NCI-H1436 (cell line): Measurements from ENCODE around the gene ANGPTL8.

Experiments used
- DNase-seq: peaks from one replicate; lab custom pipeline; 2025; lab: John Stamatoyannopoulos, UW

Gene ANGPTL8

DNA sequence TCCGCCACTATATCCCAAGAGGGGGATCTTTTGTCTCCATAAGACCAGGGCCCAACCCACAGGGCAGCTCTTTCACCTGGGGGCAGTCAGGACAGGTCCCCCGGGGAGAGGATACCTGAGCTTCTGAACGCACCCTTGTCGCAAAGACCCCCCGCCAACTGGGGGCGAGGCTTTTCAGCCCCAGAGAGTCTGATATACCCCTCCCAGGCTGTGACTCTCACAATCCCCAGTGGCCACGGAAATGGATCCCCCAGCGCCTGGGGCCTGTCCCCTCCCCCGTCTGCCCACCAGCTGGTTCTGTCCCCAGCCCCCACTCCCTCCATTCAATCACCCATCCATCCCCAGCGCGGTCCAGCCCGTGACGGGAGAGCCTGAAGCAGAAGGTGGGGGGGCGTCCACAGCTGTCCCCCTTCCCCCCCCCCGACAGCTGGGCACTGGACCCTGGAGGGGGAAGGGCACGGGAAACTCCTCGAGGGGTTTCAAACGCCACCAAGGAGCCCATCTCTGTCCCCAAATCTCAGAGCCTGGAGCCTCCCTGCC is 22.1 kb downstream of the ANGPTL8 start:
- no peak for DNase-seq

DNA sequence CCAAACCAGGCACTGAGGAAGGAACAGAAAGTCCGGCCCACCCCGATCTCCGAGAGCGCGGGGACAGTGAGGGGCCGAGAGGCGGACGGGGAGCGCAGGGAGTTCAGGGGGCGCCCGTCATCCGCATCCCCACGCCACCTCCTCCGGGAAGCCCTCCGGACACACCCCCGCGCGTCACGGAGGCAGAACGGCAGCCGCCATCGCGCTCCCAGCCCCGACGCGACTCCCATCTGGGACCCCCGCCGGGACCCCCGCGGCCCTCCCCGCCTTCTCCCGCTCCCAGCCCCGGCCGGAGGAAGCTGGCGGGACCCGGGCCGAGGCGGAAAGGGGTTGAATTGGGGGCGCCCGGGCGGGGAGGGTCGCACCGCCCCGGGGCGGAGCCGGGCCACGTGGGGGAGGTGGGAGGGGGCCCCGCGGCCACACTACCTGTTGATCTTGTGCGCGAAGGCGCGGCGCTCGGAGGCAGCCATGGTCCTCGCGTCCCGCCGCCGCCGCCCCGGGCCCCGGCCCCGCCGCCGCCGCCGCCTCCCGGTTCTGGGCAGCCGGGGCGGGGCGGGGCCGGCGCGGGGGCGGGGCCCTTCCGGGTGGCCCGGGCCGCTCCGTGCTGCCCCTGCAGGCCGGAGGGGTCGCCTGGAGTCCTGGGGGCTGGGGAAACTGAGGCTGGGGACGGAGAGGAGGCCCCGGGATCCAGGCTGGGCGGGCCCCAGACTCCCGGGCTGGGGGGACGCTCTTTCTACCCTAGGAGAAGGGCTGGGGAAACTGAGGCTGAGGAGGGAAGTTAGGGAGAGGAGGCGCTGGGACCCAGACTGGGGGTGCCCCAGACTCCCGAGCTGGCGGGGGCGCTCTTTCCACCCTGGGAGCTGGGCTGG is 22.8 kb downstream of the ANGPTL8 start, which contains the start of gene DOCK6:
Gene DOCK6, minus strand, starts transcription at position 554 of the 869 bp plus-strand sequence. Its CDS starts 84 bp downstream, at position 470.
- DNase-seq = no peak

DNA sequence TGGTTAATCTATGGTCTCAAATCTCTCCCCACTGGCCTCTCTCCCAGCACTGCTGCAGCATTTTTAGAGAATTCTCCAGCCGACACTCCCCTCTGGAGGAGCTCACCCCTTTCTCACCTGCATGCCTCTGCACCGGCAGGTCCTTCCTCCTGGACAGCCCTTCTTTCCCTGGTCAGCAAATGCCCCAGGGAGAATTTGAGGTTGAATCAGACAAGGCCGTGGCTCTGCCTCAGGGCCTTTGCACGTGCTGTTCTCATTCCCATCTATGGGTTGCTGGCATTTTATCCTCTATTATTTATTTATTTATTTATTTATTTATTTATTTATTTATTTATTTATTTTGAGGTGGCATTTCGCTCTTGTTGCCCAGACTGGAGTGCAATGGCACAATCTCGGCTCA is 24.3 kb downstream of the ANGPTL8 start:
- no peak for DNase-seq

DNA sequence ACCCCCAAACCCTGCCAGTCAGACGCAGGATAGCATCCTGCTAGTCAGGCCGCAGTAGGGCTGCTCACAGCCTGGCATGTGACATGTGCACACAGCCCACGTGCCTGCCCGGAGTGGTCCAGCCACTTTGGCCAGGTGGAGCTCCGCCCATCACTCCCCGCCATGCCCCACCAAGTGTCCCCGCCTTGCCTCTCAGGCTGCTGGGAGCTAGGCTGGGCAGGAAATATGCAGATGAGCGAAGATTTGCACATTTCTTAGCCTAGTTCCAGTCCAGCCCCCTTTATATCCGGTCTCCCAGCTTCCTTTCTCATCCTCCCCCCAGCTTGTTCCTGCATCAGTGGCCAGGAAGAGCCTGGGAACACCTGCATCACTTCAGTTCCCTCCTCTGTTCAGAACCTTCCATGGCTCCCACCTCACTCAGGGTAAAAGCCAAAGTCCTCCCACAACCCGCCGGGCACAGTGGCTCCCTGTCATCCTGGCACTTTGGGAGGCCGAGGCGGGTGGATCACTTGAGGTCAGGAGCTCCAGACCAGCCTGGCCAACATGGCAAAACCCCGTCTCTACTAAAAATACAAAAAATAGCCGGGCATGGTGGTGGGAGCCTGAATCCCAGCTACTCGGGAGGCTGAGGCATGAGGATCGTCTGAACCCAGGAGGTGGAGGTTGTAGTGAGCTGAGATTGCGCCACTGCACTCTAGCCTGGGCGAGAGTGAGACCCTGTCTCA is 25.2 kb downstream of the ANGPTL8 start:
- no peak for DNase-seq

DNA sequence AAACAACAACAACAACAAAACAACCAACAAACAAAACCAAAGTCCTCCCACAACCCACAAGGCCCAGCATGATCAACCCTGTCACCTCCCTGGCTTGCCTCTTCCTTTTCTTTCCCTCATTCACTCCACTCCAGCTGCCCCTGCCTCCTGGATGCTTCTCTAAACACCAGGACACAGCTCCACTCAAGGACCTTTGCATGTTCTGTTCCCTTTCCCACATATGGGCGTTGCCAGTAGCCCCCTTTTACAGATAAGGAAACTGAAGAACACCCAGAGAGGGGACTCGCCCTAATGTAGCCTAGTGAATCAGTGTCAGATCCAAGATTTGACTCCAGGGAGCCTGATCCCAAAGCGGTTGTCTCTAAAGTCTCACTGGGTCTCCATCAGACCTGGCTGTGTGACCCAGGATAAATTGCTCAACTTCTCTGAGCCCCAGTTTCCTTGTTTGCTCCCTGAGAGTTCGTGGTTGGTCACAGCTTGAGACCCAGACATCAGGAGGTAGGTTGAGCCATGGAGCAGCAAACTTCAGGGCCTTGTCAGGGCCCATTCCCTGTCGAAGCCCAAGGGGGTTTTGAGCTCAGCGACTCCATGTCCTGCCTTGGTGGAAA is 25.9 kb downstream of the ANGPTL8 start:
- no peak for DNase-seq

DNA sequence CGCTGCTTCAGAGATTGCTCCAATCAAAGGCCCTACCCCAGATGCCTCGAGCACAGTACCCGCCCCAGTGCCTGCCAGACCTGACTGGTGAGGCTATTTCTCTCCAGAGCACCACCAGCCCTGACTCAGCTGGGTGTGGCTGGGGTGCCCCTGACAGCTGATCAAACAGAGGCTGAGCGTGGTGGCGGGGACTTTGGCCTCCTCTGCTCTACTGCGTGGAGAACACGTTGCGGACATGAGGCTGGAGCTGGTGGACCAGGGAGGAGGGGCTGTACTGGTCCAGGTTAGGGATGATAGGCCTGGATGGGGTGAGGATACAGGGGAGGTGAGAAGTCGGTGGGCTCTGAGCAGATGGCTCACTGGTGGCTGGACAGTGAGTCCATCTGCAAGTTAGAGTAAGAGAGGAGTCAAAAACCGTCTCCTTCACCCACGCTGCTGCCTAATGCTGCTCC is 26.4 kb downstream of the ANGPTL8 start:
- DNase-seq = no peak

DNA sequence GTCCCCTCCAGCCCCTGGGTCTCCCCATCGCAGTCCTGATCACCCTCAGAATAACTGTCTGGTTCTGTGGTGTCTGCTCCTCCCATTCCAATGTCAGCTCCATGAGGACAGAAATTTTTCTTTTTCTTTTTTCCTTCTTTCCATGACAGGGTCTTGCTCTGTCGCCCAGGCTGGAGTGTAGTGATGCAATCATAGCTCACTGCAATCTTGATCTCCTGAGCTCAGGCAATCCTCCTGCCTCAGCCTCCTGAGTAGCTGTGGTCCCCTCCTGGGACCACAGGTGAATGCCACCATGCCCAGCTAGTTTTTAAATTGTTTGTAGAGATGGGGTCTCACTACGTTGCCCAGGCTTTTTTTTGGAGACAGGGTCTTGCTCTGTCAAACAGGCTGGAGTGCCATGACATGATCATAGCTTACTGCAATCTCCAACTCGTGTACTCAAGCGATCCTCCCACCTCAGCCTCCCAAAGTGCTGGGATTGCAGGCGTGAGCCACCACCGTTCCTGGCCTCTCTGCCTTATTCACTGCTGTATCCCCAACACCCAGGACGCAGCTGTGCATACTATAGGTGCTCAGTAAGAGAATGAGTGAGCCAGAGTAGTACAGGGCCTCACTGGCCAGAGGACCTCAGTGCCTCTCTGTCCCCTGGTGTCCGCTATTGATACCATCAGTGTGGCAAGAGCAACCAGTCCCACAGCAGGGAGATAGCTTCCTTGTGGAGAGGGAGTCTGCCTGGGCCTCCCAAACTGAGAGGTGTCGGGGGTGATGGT is 28.1 kb downstream of the ANGPTL8 start:
- no peak for DNase-seq

DNA sequence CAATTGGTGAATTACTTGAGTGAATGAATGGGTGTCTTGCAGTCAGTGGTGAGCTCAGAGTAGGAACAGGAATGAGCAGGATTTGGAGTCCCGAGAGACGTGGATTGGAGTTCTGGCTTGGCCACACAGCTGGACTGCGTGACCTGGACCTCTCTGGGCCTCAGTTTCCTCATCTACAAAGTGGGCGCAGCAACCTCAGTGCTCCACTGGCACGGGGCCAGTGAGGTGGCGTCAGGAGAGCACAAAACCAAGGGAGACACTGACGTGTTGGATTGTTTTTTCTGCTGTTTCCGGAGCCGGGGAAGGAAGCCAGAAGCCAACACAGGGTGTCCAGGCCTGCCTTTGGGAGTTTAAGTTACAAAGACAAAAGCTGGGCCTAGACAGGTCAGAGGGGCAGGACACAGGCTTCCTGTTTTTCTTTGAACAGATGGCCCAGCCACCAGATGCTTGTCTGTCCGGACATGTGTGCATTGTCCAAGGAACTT is 29.4 kb downstream of the ANGPTL8 start:
- no peak for DNase-seq

DNA sequence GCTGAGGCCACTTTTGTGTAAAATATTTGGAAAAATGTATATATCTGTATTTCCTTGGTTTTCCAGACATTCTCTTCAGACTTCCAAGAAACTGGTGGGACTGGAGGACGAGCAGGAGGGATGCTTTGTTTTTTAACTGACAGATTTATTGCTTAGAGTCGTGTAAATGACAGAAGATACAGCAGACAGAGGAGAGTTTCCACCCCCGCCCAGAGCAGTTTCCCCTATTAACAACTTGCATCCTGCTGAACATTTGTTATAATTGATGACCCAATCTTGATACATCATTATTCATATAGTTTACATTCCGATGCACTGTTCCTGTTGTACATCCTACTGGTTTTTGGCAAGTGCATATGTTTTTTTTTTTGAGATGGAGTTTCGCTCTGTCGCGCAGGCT is 30.0 kb downstream of the ANGPTL8 start:
- no peak for DNase-seq

DNA sequence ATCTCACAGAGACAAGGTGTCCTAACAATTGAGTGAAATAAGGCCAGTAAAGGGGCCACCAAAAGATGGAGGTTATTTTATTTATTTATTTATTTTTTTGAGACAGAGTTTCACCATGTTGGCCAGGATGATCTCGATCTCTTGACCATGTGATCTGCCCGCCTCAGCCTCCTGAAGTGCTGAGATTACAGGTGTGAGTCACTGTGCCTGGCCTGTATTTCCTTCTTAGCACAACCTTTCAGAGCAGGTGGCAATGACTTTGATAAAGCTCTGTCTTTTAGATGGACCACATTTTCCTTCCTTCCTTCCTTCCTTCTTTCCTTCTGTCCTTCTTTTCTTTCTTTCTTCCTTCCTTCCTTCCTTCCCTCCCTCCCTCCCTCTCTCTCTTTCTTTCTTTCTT is 33.9 kb downstream of the ANGPTL8 start:
- no peak for DNase-seq

DNA sequence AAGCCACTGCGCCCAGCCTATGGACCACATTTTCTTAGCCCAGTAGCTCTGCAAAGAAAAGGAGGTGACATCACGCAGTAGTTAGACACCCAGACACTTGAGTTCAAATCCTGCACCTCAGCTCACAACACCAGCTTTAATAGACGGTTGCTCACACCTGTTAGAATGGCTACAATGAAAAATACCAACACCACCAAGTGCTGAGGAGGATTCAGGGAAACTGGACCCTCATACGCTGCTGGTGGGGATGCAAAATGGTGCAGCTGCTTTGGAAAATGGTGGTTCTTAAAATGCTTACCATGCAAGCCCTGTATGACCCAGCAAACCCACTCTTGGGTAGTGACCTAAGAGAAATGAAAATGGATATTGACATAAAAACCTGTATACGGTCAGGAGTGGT is 34.6 kb downstream of the ANGPTL8 start:
- DNase-seq = no peak

DNA sequence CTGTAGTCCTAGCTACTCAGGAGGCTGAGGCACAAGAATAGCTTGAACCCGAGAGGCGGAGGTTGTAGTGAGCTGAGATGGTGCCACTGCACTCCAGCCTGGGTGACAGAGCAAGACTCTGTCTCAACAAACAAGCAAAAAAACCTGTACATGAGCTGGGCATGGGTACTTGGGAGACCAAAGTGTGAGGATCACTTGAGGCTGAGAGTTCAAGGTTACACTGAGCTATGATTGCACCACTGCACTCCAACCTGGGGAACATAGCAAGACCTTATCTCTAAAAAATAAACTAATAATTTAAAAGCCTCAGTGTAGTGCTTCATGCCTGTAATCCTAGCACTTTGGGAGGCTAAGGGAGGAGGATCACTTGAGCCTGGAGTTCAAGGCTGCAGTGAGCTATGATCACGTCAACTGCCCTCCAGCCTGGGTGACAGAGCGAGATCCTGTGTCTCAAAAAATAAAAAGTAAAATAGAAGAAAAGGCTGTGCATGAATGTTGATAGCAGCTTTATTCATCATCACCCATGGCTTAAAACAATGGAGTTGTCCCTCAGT is 35.2 kb downstream of the ANGPTL8 start:
- no peak for DNase-seq

DNA sequence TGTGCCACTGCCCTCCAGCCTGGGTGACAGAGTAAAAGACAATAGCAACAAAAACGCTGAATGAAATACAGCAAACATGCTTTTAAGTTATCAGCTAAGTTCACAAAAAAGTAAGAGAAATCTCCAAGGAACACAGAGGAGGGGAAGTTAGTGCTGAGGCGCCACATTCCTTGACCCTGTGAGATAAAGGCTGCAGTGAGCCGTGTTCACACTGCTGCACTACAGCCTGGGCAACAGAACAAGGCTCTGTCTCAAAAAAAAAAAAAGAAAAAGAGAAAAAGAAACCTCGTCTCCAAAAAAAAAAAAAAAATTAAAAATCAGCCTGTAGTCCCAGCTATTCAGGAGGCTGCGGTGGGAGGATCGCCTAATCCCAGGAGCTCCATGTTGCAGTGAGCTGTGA is 39.3 kb downstream of the ANGPTL8 start:
- no peak for DNase-seq

DNA sequence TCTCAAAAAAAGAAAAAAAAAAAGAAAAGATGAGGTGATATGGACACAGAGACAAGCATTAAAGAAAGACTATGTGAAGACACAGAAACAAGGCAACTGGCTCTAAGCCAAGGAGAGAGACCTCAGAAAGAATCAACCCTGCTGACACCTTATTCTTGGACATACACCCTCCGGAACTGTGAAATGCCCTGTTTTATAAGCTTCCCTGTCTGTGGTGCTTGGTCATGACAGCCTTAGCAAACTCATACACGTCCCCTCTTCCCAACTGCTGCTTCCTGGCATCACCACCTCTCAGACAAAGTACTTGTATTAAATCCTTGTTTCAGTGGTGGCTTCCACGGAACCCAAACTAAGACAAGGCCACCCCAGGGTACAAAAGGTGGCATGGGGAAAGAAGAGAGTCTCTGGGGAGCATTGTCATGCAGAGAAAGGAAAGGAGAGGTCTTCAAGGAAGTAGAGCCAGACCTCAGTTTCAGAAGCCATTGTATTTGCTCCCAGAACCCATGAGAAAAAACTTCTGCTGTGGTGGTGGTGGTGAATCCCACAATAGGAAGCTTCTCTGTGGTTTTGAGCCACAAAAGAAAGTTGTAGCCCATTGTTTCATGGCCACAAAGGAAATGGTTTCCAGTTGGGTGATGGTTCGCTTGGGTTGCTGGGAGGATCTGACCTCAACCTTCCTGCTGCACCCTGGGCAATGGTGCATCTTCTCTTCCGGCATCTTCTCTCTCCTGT is 40.3 kb downstream of the ANGPTL8 start:
- DNase-seq = no peak

DNA sequence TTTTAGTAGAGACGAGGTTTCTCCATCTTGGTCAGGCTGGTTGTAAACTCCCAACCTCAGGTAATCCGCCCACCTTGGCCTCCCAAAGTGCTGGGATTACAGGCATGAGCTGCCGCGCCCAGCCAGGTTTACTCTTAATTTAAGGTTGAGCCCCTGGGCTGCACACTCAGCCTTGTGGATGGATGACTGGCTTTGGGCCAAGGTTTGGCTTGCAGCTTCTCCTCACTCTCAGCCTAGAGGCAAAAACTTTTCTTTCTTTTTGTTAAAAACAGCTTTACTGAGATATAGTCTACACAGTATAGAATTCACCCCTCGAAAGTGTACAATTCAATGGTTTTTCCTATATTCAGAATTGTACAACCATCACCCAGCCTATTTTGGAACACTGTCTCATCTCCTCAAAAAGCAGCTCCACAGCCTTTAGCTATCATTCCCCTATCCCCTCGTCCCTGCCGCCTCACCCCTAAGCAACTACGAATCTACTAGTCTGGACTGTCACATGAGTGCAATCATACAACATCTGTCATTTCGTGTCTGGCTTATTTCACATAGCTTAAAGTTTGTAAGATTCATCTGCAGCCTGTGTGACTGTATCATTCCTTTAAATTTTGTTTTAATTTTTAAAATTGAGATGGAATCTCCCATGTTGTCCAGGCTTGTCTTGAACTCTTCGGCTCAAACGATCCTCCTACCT is 42.1 kb downstream of the ANGPTL8 start:
- DNase-seq = no peak

DNA sequence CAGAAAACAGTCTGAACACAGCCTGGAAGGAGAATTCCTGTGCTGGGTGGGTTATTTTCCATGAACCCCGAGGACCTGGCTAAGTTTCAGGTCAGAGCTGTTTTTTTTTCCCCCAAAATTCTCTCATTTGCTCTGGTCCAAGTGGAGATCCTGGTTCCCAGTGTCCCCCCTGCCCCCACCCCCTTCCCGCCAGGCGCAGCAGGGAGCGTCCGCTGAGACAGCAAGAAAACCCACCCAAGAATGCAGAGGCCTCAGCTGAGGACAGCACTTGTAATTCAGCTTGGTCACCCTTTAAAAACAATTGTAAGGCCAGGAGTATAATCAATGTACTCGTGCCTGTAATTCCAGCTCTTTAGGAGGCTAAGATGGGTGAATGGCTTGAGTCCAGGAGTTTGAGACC is 45.1 kb downstream of the ANGPTL8 start:
- DNase-seq = no peak

DNA sequence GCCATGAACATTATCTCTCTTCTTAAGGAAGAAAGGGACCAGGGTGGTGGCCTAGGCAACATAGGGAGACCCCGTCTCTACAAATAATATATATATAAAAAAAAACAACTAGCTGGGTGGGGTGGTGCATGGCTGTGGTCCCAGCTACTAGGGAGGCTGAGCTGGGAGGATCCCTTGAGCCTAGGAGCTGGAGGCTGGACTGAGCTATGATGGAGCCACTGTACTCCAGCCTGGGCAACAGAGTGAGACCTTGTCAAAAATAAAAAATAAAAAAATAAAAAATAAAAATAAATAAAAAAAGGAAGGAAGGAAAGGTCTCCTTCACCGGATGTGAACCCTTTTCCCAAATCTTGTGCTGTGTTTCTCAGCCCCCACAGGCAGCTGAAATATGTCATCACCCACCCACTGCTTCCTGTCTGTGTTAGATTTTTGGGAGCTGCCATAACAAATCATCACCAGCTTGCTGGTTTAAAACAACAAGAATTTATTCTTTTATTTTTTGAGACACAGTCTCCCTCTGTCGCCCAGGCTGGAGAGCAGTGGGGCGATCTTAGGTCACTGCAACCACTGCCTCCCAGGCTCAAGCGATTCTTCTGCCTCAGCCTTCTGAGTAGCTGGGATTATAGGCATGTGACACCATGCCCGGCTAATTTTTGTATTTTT is 47.0 kb downstream of the ANGPTL8 start:
- DNase-seq = no peak

DNA sequence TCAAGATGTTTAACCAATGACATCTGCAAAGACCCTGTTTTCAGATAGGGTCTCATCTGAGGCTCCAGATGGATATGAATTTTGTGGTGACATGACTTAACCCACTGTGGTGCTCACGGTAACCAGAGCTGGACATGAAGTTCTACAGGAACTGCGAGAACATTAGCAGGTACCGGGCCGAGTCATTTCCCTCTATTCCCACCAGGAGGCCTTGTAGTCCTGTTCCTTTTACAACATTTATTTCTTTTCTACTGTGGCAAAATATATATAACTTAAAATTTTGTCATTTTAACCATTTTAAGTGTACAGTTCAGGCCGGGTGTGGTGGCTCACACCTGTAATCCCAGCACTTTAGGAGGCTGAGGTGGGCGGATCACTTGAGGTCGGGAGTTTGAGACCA is 48.9 kb downstream of the ANGPTL8 start:
- DNase-seq = no peak

DNA sequence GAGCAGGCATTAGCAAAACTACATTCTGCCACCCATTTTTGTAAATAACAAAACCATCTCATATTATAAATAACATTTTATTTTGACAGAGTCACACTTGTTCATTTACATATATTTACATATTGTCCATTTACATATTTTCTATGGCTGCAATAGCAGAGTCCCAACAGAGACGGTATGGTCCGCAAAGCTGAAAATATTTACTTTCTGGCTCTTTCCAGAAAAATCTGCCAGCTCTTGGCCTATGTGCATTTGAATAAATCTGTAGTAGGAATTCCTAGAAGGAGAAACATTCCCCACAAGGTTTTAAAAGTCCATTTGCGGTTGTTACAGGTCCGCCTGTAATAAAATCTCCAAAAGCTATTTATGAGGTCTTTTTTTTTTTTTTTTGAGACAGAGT is 50.8 kb downstream of the ANGPTL8 start:
- DNase-seq = no peak
